Measurements from ENCODE around the gene LRRC73. TPM values are rescaled to one million over a fixed set of nuclear protein-coding genes. Genes with fewer than 3 reads are reported as not detected.
A peak's percentile ranks its signal among the peaks of the same experiment; 100 is the strongest.

The LRRC73 gene
- total RNA-seq, 2 experiments from 2014 or later = 0.45 to 0.52 TPM

DNA sequence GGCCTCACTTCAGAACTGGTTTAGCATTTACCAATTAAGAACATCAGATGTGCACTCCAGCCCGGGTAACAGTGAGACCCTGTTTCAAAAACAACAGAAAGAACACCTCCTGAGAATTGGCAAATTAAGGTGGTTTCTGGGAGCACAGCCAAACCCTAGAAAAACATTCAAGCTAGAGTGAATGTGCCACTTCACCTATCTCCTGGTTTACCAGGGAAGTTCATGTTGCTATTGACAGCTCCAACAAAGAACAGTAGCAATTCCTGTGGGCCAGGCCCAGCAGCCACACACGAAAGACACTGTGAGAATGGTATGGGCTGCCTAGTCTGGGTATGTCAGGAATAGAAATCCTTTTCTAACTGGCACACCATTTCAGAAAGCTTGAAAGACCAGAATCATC lies 11.7 kb upstream of the LRRC73 start:
- Mint-ChIP-seq H3K27me3 (no peaks in the 10 kb centered on the region), H3K9me3 (no peaks in the 10 kb centered on the region), H3K4me1 (ENCODE audit: low read depth) (peaks cover 5% of the 10 kb centered on the region), H3K36me3 (ENCODE audit: low read depth) (peaks cover 51% of the 10 kb centered on the region), H3K27ac (no peak overlapping the region), H3K4me3 (no peak overlapping the region)
- DNase-seq = no peak
- Histone ChIP-seq H3K9me3 (ENCODE audit: control insufficient read depth in 1 of 2, insufficient read depth in 1 of 2, low read length in 2 of 2) (no peaks in the 10 kb centered on the region), H3K4me1 (ENCODE audit: insufficient read depth, low read length) (peaks cover 18% of the 10 kb centered on the region), H3K4me3 (ENCODE audit: low read length) (no peak overlapping the region), H3K27me3 (ENCODE audit: control insufficient read depth in 1 of 2, insufficient read depth in 2 of 2, low read length in 2 of 2) (no peaks in the 10 kb centered on the region), H3K36me3 (ENCODE audit: insufficient read depth, low read length) (peaks cover 76% of the 10 kb centered on the region), H3K27ac (ENCODE audit: low read depth in 1 of 2, low read length in 2 of 2) (no peak overlapping the region)
- ChIA-PET CTCF (interaction anchor here (1.5 kb wide), 1 partner anchor 15 kb away, joined by 5 read pairs; no protein-coding TSS in a partner anchor), POLR2A (interaction anchor here (1.2 kb wide), 1 partner anchor 15 kb away, joined by 3 read pairs; no protein-coding TSS in a partner anchor)
- intact Hi-C loops (cut with DNase I, micrococcal nuclease) = no loop called here
- TF ChIP-seq CTCF (IDR thresholded peaks at IDR 0.05) = no peak
- no peak for ATAC-seq (ENCODE audit: poor library complexity)

- no peak for ATAC-seq (ENCODE audit: poor library complexity)
- no peak for DNase-seq
- CTCF ChIA-PET = no interaction called here
- no peaks in the 10 kb centered on the region for H3K9me3 ChIP-seq (ENCODE audit: control insufficient read depth in 1 of 2, insufficient read depth in 1 of 2, low read length in 2 of 2)
- TF ChIP-seq CTCF (IDR thresholded peaks at IDR 0.05) = no peak
- intact Hi-C loops (cut with DNase I, micrococcal nuclease) = no loop called here
- peaks cover 32% of the 10 kb centered on the region for H3K4me1 ChIP-seq (ENCODE audit: insufficient read depth, low read length)
- peaks cover 69% of the 10 kb centered on the region for H3K36me3 ChIP-seq (ENCODE audit: insufficient read depth, low read length)
- H3K27me3 ChIP-seq (ENCODE audit: control insufficient read depth in 1 of 2, insufficient read depth in 2 of 2, low read length in 2 of 2) = no peaks in the 10 kb centered on the region
- H3K4me3 Mint-ChIP-seq = no peak overlapping the region
- no peak overlapping the region for H3K27ac Mint-ChIP-seq
- H3K9me3 Mint-ChIP-seq = no peaks in the 10 kb centered on the region
- H3K27me3 Mint-ChIP-seq = no peaks in the 10 kb centered on the region
- POLR2A ChIA-PET = no interaction called here
- H3K4me3 ChIP-seq (ENCODE audit: low read length) = no peak overlapping the region
- H3K36me3 Mint-ChIP-seq (ENCODE audit: low read depth) = peaks cover 34% of the 10 kb centered on the region
- peaks cover 19% of the 10 kb centered on the region for H3K4me1 Mint-ChIP-seq (ENCODE audit: low read depth)
- H3K27ac ChIP-seq (ENCODE audit: low read depth in 1 of 2, low read length in 2 of 2) = no peak overlapping the region
These were observed 10.0 kb upstream of the LRRC73 start for GRCh38 chr6:43520097-43520496.

DNA sequence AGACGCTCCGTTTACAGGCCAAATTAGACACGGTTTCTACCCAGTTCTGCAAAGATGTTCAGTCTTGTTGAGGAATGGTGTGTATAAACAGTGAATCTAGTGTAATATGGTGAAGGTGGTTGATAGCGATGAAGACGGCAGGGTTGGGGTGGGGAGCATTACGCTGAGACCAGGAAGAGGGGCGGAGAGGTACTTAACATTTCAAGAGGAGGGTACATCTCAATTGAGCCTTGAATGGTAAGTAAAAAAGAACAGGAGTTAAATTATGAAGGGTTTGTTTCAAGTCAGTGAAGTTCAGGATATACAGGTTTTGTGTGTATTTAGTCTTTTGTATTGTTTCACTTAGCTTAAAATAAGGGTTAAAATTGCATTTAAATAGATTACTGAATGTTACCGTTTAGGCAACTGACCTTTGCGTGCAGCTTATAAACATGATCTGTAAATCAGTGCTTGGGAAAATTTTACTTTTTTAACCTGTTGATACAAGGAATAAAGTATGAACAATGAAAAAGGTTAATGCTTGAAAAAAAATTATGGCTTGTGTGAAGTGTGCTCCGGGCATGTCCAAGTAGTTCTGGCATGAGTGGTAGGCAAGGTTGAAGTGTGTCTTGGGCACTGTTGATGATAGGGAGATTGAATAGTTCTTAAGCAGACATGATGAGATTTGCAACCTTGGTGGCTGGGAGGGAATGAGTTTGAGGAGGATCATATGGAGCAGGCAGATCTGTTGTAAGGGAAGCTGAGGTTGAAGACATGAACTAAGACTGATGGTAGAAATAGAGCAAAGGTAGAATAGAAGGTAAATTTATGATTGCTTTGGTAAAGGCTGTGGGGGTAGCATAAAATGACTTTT lies 7.6 kb upstream of the LRRC73 start:
- H3K4me3 Mint-ChIP-seq = no peak overlapping the region
- ChIA-PET POLR2A (interaction anchor here (0.8 to 2.5 kb wide), 8 partner anchors 10 to 638 kb away, joined by 3 to 16 read pairs (median 8); partner anchors contain the start of genes CUL7, GTPBP2, PEX6 and RPL7L1), CTCF (interaction anchor here (0.7 to 1.8 kb wide), 2 partner anchors 9 to 971 kb away, joined by 3 read pairs; no protein-coding TSS in a partner anchor)
- no peaks in the 10 kb centered on the region for H3K27me3 Mint-ChIP-seq
- DNase-seq = no peak
- no peak overlapping the region for H3K27ac Mint-ChIP-seq
- peaks cover 33% of the 10 kb centered on the region for H3K4me1 Mint-ChIP-seq (ENCODE audit: low read depth)
- H3K9me3 Mint-ChIP-seq = no peaks in the 10 kb centered on the region
- peaks cover 68% of the 10 kb centered on the region for H3K36me3 ChIP-seq (ENCODE audit: insufficient read depth, low read length)
- peaks cover 19% of the 10 kb centered on the region for H3K36me3 Mint-ChIP-seq (ENCODE audit: low read depth)
- H3K9me3 ChIP-seq (ENCODE audit: control insufficient read depth in 1 of 2, insufficient read depth in 1 of 2, low read length in 2 of 2) = no peaks in the 10 kb centered on the region
- H3K27me3 ChIP-seq (ENCODE audit: control insufficient read depth in 1 of 2, insufficient read depth in 2 of 2, low read length in 2 of 2) = no peaks in the 10 kb centered on the region
- peak; percentile 3 for ATAC-seq (ENCODE audit: poor library complexity)
- intact Hi-C loops (cut with DNase I, micrococcal nuclease) = loop anchor here in 1 of 2 experiments (1.0 to 5.0 kb wide), 6 partner anchors 40 to 590 kb away; partner anchors contain the start of genes ABCC10, CNPY3, GTPBP2 and POLH
- H3K27ac ChIP-seq (ENCODE audit: low read depth in 1 of 2, low read length in 2 of 2) = peak overlapping the region; percentile 81 to 90
- peak overlapping the region; percentile 100 for H3K4me3 ChIP-seq (ENCODE audit: low read length)
- TF ChIP-seq CTCF (IDR thresholded peaks at IDR 0.05) = no peak
- peaks cover 43% of the 10 kb centered on the region for H3K4me1 ChIP-seq (ENCODE audit: insufficient read depth, low read length)

Measured in CD4-positive, alpha-beta T cell (primary cell).